Measurements from ENCODE around the gene MIEN1.
A peak's percentile ranks its signal among the peaks of the same experiment; 100 is the strongest.
"Not testable (repeated sequence)": the region's sequence is repeated elsewhere in the genome, so short reads cannot be mapped to it uniquely, and the experiment has no call there.

MIEN1 gene

GRCh38 chr17:39739885-39740356, 9.6 kb upstream of the MIEN1 start:
- no peak for DNase-seq (ENCODE audit: low read depth in 2 of 2)

GRCh38 chr17:39738983-39739884, 8.9 kb upstream of the MIEN1 start:
- no peak for DNase-seq (ENCODE audit: low read depth in 2 of 2)

- peak; percentile 34 to 51 for DNase-seq (ENCODE audit: low read depth in 2 of 2)
Observed at GRCh38 chr17:39738568-39738901, 8.2 kb upstream of the MIEN1 start.

- no peak for DNase-seq (ENCODE audit: low read depth in 2 of 2)
Observed at GRCh38 chr17:39737760-39738567, 7.6 kb upstream of the MIEN1 start, which contains the start of gene GRB7. Gene GRB7, plus strand, starts transcription at chr17:39737938. Its CDS starts 4,364 bp downstream, at chr17:39742302.

GRCh38 chr17:39737206-39737759, 7.0 kb upstream of the MIEN1 start:
- DNase-seq (ENCODE audit: low read depth in 2 of 2) = no peak

GRCh38 chr17:39736319-39737165, 6.2 kb upstream of the MIEN1 start:
- DNase-seq (ENCODE audit: low read depth in 2 of 2) = no peak

- no peak for DNase-seq (ENCODE audit: low read depth in 2 of 2)
Observed at GRCh38 chr17:39735882-39736281, 5.5 kb upstream of the MIEN1 start.

- DNase-seq (ENCODE audit: low read depth in 2 of 2) = no peak
Observed at GRCh38 chr17:39732586-39732985, 2.3 kb upstream of the MIEN1 start.

GRCh38 chr17:39729280-39729851, 966 bp downstream of the MIEN1 start:
- DNase-seq (ENCODE audit: low read depth in 2 of 2) = no peak

- no peak for DNase-seq (ENCODE audit: low read depth in 2 of 2)
Observed at GRCh38 chr17:39727556-39727955, 2.8 kb downstream of the MIEN1 start.

GRCh38 chr17:39726617-39727016, 3.7 kb downstream of the MIEN1 start:
- no peak for DNase-seq (ENCODE audit: low read depth in 2 of 2)

- DNase-seq (ENCODE audit: low read depth in 2 of 2) = not testable (repeated sequence)
Observed at GRCh38 chr17:39725923-39726322, 4.4 kb downstream of the MIEN1 start.

- no peak for DNase-seq (ENCODE audit: low read depth in 2 of 2)
Observed at GRCh38 chr17:39724731-39725130, 5.6 kb downstream of the MIEN1 start.

- DNase-seq (ENCODE audit: low read depth in 2 of 2) = peak in 1 of 2 donors; percentile 13
Observed at GRCh38 chr17:39722965-39723848, 7.1 kb downstream of the MIEN1 start.

- no peak for DNase-seq (ENCODE audit: low read depth in 2 of 2)
Observed at GRCh38 chr17:39722104-39722503, 8.2 kb downstream of the MIEN1 start.

GRCh38 chr17:39719563-39720355, 10.6 kb downstream of the MIEN1 start:
- DNase-seq (ENCODE audit: low read depth in 2 of 2) = no peak

- no peak for DNase-seq (ENCODE audit: low read depth in 2 of 2)
Observed at GRCh38 chr17:39717660-39718059, 12.7 kb downstream of the MIEN1 start.

GRCh38 chr17:39716879-39717536, 13.3 kb downstream of the MIEN1 start:
- no peak for DNase-seq (ENCODE audit: low read depth in 2 of 2)

Measured in stimulated activated CD8-positive, alpha-beta memory T cell treated with anti-CD3 and anti-CD28 coated beads, Interleukin-15, amount 100 ng/mL, for 48 hours (primary cell).